HG02763 (cell line): ENCODE data around the gene CHAC1.
"Not testable (repeated sequence)": the region's sequence is repeated elsewhere in the genome, so short reads cannot be mapped to it uniquely, and the experiment has no call there.

Experiments
- ATAC-seq: cut with Tn5 transposase; IDR thresholded peaks from one replicate; pipeline ENCODE4 v1.9.1; 2021; ENCODE audit warnings: mild to moderate bottlenecking, moderate library complexity; ENCODE audit not compliant: unreplicated experiment

The CHAC1 gene

GRCh38 chr15:40955930-40956540 is 2.8 kb downstream of the CHAC1 start:
- no peak for ATAC-seq

- no peak for ATAC-seq
These were observed 3.3 kb downstream of the CHAC1 start for GRCh38 chr15:40956541-40956982.

GRCh38 chr15:40957041-40957555 is 3.8 kb downstream of the CHAC1 start:
- ATAC-seq: no peak

- no peak for ATAC-seq
These were observed 4.3 kb downstream of the CHAC1 start for GRCh38 chr15:40957581-40958051.

- ATAC-seq: no peak
These were observed 4.9 kb downstream of the CHAC1 start for GRCh38 chr15:40958146-40958545.

- ATAC-seq: no peak
These were observed 5.5 kb downstream of the CHAC1 start for GRCh38 chr15:40958723-40959122.

- ATAC-seq: no peak
These were observed 6.3 kb downstream of the CHAC1 start for GRCh38 chr15:40959331-40960141.

- no peak for ATAC-seq
These were observed 7.0 kb downstream of the CHAC1 start for GRCh38 chr15:40960151-40960885.

GRCh38 chr15:40960925-40961324 is 7.7 kb downstream of the CHAC1 start:
- no peak for ATAC-seq

GRCh38 chr15:40961740-40962139 is 8.5 kb downstream of the CHAC1 start:
- ATAC-seq: not testable (repeated sequence)

GRCh38 chr15:40962317-40962716 is 9.0 kb downstream of the CHAC1 start:
- not testable (repeated sequence) for ATAC-seq

- ATAC-seq: no peak
These were observed 9.9 kb downstream of the CHAC1 start for GRCh38 chr15:40963201-40963600.

GRCh38 chr15:40964006-40964405 is 10.7 kb downstream of the CHAC1 start:
- no peak for ATAC-seq

- ATAC-seq: no peak
These were observed 11.4 kb downstream of the CHAC1 start for GRCh38 chr15:40964634-40965033.

- ATAC-seq: no peak
These were observed 15.2 kb downstream of the CHAC1 start for GRCh38 chr15:40968290-40969085.

GRCh38 chr15:40969363-40969762 is 16.1 kb downstream of the CHAC1 start:
- no peak for ATAC-seq

GRCh38 chr15:40974879-40975278 is 21.6 kb downstream of the CHAC1 start:
- ATAC-seq: no peak

GRCh38 chr15:40976819-40977218 is 23.5 kb downstream of the CHAC1 start:
- ATAC-seq: no peak

- no peak for ATAC-seq
These were observed 24.9 kb downstream of the CHAC1 start for GRCh38 chr15:40978141-40978540.

GRCh38 chr15:40978562-40978961 is 25.3 kb downstream of the CHAC1 start:
- ATAC-seq: no peak

- ATAC-seq: no peak
These were observed 27.9 kb downstream of the CHAC1 start for GRCh38 chr15:40981186-40981585.
